ENCODE measurements around the gene SLC27A5. TPM values are rescaled to one million over a fixed set of nuclear protein-coding genes. Genes with fewer than 3 reads are reported as not detected.

Gene SLC27A5
- total and polyA plus RNA-seq, 9 of the 15 experiments (the other 6 are each of a cell fraction or from before 2014, with no cell fraction given): 42.2 to 318 (median 64.7) TPM

DNA sequence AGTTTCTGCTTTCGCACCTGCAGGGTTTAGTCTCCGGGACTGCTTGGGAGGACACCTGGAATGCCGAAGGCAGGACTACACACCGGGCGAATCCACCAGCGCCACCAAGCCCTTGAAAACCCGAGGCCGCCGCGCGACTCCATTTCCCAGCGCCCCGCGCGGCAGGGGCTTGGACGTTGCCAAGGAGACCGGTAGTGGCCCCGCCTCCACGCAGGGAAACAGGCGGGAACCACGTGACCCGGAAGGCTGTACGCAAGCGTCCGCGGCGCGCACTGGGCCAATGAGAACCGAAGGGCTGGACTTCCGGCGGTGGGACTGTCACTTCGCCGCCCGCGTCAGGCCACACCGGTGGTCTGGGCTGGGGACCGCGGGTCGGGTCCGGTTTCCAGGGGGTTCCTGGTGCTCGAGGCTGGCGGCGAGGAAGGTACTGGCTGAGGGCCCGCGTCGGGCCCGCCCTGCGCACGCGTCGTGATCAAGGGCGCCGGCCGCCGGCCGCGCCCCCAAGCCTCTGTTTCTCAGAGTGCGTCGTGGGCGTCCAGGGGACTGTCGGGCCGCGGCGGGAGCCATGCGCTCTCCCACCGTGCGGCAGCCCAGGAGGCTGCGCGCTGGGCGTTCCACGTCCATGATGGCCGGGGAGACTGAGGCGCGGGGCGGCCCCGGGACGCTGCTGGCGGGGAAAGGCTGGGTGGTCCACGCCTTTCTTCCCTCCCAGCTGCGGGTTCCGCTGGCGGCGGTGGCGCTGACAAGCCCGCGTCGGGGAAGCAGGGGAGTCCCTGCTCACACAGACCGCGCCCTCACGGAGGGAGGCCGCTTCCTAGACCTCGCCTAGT lies 44.8 kb downstream of the SLC27A5 start, which contains the start of gene ZNF324 (continued):
- TF ChIP-seq PTBP1 (IDR thresholded peaks at IDR 0.05; ENCODE audit: low read depth, low read length) (no peak), FOXM1 (IDR thresholded peaks at IDR 0.05; ENCODE audit: low read depth) (no peak), FOXM1 (CRISPR knock-in tag; IDR thresholded peaks at IDR 0.05; ENCODE audit: low read depth) (no peak), DACH1 (IDR thresholded peaks at IDR 0.05; ENCODE audit: partially characterized antibody) (no peak), POLR3G (IDR thresholded peaks at IDR 0.05; ENCODE audit: extremely low read depth, insufficient read length, insufficient replicate concordance) (no peak), SP2 (IDR thresholded peaks at IDR 0.05; ENCODE audit: extremely low read depth, low read depth, low read length, poor library complexity, severe bottlenecking) (peak; percentile 47), ELF4 (CRISPR knock-in tag; IDR thresholded peaks at IDR 0.05) (0 out of 2 replicates have a peak, but pooled peaks have one; percentile 51), NCOA1 (IDR thresholded peaks at IDR 0.05; ENCODE audit: low read depth) (no peak), PML (IDR thresholded peaks at IDR 0.05; ENCODE audit: low read length) (no peak), SMC3 (conservative IDR thresholded peaks at IDR 0.05; ENCODE audit: insufficient read depth, low read depth, low read length) (0 out of 2 replicates have a peak, but pooled peaks have one; percentile 18), CTBP1 (IDR thresholded peaks at IDR 0.05; ENCODE audit: borderline replicate concordance) (peak; percentile 24; the same call in 1 of the 2 replicates), ZNF707 (CRISPR knock-in tag; conservative IDR thresholded peaks at IDR 0.05) (no peak), ELF1 (tag; IDR thresholded peaks at IDR 0.05) (peak; percentile 95), TEAD1 (CRISPR knock-in tag; IDR thresholded peaks at IDR 0.05) (peak in 1 of 2 experiments; percentile 33; a peak in 1 of 4 replicates), ZSCAN29 (IDR thresholded peaks at IDR 0.05) (no peak)
- TF ChIP-seq, protein P1, sequence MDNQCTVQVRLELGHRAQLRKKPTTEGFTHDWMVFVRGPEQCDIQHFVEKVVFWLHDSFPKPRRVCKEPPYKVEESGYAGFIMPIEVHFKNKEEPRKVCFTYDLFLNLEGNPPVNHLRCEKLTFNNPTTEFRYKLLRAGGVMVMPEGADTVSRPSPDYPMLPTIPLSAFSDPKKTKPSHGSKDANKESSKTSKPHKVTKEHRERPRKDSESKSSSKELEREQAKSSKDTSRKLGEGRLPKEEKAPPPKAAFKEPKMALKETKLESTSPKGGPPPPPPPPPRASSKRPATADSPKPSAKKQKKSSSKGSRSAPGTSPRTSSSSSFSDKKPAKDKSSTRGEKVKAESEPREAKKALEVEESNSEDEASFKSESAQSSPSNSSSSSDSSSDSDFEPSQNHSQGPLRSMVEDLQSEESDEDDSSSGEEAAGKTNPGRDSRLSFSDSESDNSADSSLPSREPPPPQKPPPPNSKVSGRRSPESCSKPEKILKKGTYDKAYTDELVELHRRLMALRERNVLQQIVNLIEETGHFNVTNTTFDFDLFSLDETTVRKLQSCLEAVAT (IDR thresholded peaks at IDR 0.05): no peak
- TF ChIP-seq, protein P2, sequence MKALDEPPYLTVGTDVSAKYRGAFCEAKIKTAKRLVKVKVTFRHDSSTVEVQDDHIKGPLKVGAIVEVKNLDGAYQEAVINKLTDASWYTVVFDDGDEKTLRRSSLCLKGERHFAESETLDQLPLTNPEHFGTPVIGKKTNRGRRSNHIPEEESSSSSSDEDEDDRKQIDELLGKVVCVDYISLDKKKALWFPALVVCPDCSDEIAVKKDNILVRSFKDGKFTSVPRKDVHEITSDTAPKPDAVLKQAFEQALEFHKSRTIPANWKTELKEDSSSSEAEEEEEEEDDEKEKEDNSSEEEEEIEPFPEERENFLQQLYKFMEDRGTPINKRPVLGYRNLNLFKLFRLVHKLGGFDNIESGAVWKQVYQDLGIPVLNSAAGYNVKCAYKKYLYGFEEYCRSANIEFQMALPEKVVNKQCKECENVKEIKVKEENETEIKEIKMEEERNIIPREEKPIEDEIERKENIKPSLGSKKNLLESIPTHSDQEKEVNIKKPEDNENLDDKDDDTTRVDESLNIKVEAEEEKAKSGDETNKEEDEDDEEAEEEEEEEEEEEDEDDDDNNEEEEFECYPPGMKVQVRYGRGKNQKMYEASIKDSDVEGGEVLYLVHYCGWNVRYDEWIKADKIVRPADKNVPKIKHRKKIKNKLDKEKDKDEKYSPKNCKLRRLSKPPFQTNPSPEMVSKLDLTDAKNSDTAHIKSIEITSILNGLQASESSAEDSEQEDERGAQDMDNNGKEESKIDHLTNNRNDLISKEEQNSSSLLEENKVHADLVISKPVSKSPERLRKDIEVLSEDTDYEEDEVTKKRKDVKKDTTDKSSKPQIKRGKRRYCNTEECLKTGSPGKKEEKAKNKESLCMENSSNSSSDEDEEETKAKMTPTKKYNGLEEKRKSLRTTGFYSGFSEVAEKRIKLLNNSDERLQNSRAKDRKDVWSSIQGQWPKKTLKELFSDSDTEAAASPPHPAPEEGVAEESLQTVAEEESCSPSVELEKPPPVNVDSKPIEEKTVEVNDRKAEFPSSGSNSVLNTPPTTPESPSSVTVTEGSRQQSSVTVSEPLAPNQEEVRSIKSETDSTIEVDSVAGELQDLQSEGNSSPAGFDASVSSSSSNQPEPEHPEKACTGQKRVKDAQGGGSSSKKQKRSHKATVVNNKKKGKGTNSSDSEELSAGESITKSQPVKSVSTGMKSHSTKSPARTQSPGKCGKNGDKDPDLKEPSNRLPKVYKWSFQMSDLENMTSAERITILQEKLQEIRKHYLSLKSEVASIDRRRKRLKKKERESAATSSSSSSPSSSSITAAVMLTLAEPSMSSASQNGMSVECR (CRISPR knock-in tag; IDR thresholded peaks at IDR 0.05): no peak; the same call in none of the 2 replicates
- TF ChIP-seq, protein P3, sequence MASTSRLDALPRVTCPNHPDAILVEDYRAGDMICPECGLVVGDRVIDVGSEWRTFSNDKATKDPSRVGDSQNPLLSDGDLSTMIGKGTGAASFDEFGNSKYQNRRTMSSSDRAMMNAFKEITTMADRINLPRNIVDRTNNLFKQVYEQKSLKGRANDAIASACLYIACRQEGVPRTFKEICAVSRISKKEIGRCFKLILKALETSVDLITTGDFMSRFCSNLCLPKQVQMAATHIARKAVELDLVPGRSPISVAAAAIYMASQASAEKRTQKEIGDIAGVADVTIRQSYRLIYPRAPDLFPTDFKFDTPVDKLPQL (IDR thresholded peaks at IDR 0.05; ENCODE audit: extremely low read depth, insufficient read length): no peak
- TF ChIP-seq, protein P4, sequence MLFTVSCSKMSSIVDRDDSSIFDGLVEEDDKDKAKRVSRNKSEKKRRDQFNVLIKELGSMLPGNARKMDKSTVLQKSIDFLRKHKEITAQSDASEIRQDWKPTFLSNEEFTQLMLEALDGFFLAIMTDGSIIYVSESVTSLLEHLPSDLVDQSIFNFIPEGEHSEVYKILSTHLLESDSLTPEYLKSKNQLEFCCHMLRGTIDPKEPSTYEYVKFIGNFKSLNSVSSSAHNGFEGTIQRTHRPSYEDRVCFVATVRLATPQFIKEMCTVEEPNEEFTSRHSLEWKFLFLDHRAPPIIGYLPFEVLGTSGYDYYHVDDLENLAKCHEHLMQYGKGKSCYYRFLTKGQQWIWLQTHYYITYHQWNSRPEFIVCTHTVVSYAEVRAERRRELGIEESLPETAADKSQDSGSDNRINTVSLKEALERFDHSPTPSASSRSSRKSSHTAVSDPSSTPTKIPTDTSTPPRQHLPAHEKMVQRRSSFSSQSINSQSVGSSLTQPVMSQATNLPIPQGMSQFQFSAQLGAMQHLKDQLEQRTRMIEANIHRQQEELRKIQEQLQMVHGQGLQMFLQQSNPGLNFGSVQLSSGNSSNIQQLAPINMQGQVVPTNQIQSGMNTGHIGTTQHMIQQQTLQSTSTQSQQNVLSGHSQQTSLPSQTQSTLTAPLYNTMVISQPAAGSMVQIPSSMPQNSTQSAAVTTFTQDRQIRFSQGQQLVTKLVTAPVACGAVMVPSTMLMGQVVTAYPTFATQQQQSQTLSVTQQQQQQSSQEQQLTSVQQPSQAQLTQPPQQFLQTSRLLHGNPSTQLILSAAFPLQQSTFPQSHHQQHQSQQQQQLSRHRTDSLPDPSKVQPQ (CRISPR knock-in tag; IDR thresholded peaks at IDR 0.05; ENCODE audit: borderline replicate concordance): no peak

Data from K562 (cell line).